ENCODE results near the gene RNF14. TPM values are rescaled to one million over a fixed set of nuclear protein-coding genes. Genes with fewer than 3 reads are reported as not detected.

The RNF14 gene
- total RNA-seq, 1 donor from 2014 or later = 35.5 TPM

DNA sequence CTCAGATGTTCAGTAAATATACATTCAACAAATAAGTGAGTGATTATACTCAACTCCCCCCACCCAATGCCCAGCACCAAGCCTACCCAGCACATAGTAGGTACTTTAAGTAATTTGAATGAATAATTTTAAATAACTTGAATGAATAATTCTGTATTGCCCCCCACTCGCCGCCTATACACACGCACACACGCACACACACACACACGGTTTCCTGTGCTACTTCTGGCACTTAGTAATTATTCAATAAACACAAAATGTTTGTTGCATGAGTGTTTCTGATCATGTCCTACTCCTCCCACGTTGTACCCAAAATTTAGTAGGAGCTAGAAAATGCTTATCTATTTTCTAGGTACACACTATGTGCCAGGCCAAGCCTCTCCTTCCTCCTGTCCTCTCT, 27.1 kb upstream of the RNF14 start:
- H3K27ac Mint-ChIP-seq = no peak overlapping the region
- H3K9me3 Mint-ChIP-seq (ENCODE audit: low read depth) = no peaks in the 10 kb centered on the region
- no peak overlapping the region for H3K4me3 Mint-ChIP-seq (ENCODE audit: low read depth)
- peaks cover 7% of the 10 kb centered on the region for H3K4me1 Mint-ChIP-seq (ENCODE audit: low read depth)
- TF ChIP-seq, protein P1, sequence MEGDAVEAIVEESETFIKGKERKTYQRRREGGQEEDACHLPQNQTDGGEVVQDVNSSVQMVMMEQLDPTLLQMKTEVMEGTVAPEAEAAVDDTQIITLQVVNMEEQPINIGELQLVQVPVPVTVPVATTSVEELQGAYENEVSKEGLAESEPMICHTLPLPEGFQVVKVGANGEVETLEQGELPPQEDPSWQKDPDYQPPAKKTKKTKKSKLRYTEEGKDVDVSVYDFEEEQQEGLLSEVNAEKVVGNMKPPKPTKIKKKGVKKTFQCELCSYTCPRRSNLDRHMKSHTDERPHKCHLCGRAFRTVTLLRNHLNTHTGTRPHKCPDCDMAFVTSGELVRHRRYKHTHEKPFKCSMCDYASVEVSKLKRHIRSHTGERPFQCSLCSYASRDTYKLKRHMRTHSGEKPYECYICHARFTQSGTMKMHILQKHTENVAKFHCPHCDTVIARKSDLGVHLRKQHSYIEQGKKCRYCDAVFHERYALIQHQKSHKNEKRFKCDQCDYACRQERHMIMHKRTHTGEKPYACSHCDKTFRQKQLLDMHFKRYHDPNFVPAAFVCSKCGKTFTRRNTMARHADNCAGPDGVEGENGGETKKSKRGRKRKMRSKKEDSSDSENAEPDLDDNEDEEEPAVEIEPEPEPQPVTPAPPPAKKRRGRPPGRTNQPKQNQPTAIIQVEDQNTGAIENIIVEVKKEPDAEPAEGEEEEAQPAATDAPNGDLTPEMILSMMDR (IDR thresholded peaks at IDR 0.05; ENCODE audit: unreplicated experiment) = no peak
- H3K36me3 Mint-ChIP-seq (ENCODE audit: insufficient read depth) = peaks cover 1% of the 10 kb centered on the region
- DNase-seq (ENCODE audit: low spot score, unreplicated experiment) = no peak
- no peaks in the 10 kb centered on the region for H3K27me3 Mint-ChIP-seq

DNA sequence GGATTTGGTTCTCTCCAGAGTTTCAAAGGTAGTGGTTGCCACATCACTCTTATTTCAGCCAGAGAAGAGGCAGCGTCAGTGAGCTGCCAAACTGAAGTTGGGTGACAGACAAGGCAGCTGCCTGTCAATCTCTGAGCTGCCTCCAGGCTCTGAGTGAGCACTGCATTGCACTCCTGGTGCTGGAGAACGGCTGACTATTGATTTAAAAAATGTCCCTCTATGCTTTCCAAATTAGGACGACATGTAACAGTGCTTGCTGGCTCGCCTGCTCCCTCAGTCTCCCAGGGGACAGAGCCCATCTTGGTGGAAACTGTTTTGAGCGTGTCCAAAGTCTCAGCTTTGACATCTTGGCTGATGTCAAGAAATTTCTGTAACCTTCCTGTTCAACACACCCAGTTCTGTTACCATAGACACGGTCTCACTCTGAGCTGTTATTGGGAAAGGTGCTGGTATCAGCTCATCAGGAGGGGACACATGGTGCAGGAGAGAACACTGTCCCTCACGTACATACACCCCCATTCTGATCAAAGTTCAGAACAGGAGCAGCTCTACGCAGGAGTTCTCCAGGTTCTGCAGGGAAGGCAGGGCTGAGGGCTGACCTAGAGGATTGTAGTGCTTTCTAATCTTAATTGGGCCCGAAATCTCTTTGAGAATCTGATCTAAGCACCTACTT, 26.6 kb upstream of the RNF14 start:
- Mint-ChIP-seq H3K9me3 (ENCODE audit: low read depth) (no peaks in the 10 kb centered on the region), H3K27ac (no peak overlapping the region), H3K36me3 (ENCODE audit: insufficient read depth) (no peaks in the 10 kb centered on the region), H3K4me1 (ENCODE audit: low read depth) (peaks cover 7% of the 10 kb centered on the region), H3K4me3 (ENCODE audit: low read depth) (no peak overlapping the region), H3K27me3 (no peaks in the 10 kb centered on the region)
- no peak for DNase-seq (ENCODE audit: low spot score, unreplicated experiment)
- TF ChIP-seq, protein P1 (IDR thresholded peaks at IDR 0.05; ENCODE audit: unreplicated experiment) = no peak

DNA sequence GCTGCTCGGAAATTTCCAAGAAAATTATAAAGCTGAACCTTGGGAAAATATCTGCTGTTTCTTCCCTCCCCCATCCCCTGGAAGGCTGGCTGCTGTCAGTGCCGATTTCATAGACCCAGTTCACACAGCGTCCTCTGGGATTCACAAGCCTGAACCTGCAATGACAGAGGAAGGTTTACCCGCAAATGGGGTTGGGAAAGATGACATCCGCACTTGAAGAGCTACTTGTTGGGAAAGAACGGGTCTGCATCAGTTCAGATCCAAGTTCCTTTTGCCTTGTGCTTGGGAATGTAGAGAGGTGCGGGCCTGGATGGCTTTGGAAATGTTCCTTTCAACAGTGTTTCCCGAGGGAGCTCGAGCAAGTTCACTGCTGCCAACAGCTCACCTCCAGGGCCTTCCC, 24.8 kb upstream of the RNF14 start:
- DNase-seq (ENCODE audit: low spot score, unreplicated experiment) = no peak
- Mint-ChIP-seq H3K27me3 (no peaks in the 10 kb centered on the region), H3K36me3 (ENCODE audit: insufficient read depth) (no peaks in the 10 kb centered on the region), H3K4me1 (ENCODE audit: low read depth) (peaks cover 7% of the 10 kb centered on the region), H3K27ac (no peak overlapping the region), H3K9me3 (ENCODE audit: low read depth) (no peaks in the 10 kb centered on the region), H3K4me3 (ENCODE audit: low read depth) (no peak overlapping the region)
- TF ChIP-seq, protein P1 (IDR thresholded peaks at IDR 0.05; ENCODE audit: unreplicated experiment) = no peak

DNA sequence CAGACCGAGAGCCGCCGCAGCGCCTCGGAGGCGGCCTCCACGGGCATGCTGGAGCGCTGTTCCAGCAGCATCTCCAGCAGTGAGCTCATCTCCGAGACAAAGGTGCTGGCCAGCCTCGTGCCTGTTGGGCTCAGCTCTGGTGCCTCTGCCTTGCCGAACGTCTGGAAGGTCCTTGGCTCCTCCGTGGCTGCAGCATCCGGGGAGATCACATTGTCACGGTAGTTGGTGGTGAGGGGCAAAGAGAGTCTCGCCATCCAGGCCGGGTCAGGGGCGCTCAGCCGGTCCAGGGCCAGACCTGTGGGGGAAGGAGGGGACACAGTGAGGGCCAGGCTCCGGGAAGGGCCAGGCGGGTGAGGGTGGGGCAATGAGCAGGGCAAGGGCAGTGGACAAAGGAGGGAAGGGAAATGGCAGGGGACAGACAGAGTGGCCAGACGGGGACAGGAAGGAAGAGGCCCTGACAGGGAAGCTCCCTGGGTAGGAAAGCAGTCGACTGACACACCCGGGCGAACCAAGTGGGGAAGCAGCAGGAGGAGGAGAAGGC, 23.3 kb upstream of the RNF14 start:
- H3K4me3 Mint-ChIP-seq (ENCODE audit: low read depth) = no peak overlapping the region
- peaks cover 7% of the 10 kb centered on the region for H3K4me1 Mint-ChIP-seq (ENCODE audit: low read depth)
- no peak overlapping the region for H3K27ac Mint-ChIP-seq
- no peak for DNase-seq (ENCODE audit: low spot score, unreplicated experiment)
- no peaks in the 10 kb centered on the region for H3K9me3 Mint-ChIP-seq (ENCODE audit: low read depth)
- TF ChIP-seq, protein P1 (IDR thresholded peaks at IDR 0.05; ENCODE audit: unreplicated experiment) = no peak
- no peaks in the 10 kb centered on the region for H3K27me3 Mint-ChIP-seq
- H3K36me3 Mint-ChIP-seq (ENCODE audit: insufficient read depth) = no peaks in the 10 kb centered on the region

DNA sequence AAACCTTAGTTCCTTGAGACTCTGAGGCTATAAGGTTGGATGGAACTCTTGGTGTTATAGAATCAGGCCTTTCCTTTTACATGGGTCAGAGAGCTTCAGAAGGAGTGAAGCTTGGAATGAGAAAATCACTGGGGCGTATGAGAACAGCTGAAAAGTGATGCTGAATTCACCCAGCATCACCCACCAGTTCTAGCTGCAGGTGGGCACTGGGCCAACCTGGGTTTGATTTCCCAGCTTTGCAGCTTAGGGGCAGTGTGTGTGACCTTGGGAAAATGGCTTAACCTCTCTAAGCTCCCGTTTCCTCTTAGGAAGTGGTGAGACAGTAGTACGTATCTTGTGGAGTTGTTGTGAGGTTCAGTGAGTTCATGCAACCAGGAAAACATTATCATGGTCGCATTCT, 21.6 kb upstream of the RNF14 start:
- Mint-ChIP-seq H3K9me3 (ENCODE audit: low read depth) (no peaks in the 10 kb centered on the region), H3K4me1 (ENCODE audit: low read depth) (peaks cover 7% of the 10 kb centered on the region), H3K27ac (no peak overlapping the region), H3K4me3 (ENCODE audit: low read depth) (no peak overlapping the region), H3K36me3 (ENCODE audit: insufficient read depth) (no peaks in the 10 kb centered on the region), H3K27me3 (no peaks in the 10 kb centered on the region)
- TF ChIP-seq, protein P1 (IDR thresholded peaks at IDR 0.05; ENCODE audit: unreplicated experiment) = no peak
- no peak for DNase-seq (ENCODE audit: low spot score, unreplicated experiment)
